Measurements from ENCODE around the gene UTP3. TPM values are rescaled to one million over a fixed set of nuclear protein-coding genes. Genes with fewer than 3 reads are reported as not detected.
"Not testable (repeated sequence)": the region's sequence is repeated elsewhere in the genome, so short reads cannot be mapped to it uniquely, and the experiment has no call there.

Gene UTP3
- total RNA-seq, 1 experiment from 2014 or later, result 16.4 TPM

DNA sequence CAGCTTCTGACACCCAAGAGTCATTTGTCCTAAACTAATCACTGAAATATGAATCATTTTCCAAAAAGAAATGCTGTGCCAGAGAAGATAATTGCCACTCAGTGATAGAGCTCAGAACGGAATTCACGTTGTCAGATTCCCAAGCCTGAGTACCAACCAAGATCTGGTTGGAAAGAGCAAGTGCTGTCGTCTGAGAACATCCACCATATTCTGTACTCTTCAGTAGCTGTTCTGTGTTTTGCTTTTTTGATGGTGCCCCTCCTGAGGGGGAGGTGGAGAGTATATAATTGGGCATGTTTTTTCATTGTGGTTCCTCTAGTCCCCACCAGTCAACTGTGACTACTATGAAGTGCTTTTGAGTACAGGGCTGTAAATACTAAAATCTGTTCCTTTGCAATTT, 46.6 kb downstream of the UTP3 start:
- Histone ChIP-seq H3K9me3 (ENCODE audit: insufficient read depth, low read depth) (no peaks in the 10 kb centered on the region), H4K20me1 (ENCODE audit: insufficient read depth) (no peaks in the 10 kb centered on the region), H3K27me3 (ENCODE audit: insufficient read depth, low read depth) (no peaks in the 10 kb centered on the region), H3K27ac (peak overlapping the region; percentile 50; the same call in 1 of the 2 replicates), H3K4me3 (no peak overlapping the region), H3F3A (ENCODE audit: insufficient read depth, low read depth) (peaks cover 4% of the 10 kb centered on the region; the same call in 1 of the 2 replicates), H3K79me2 (ENCODE audit: low read depth) (no peaks in the 10 kb centered on the region), H3K4me2 (peak overlapping the region; percentile 46; the same call in 1 of the 2 replicates), H3K4me1 (replicated peaks; ENCODE audit: insufficient read depth) (peaks cover 4% of the 10 kb centered on the region; the same call in 1 of the 2 replicates), H3K36me3 (ENCODE audit: low read depth) (no peaks in the 10 kb centered on the region), H3K9me2 (ENCODE audit: insufficient read depth) (no peaks in the 10 kb centered on the region), H2AFZ (no peak overlapping the region)
- intact Hi-C loops (cut with micrococcal nuclease; ENCODE audit: unreplicated experiment), result no loop called here
- no peak for TF ChIP-seq EZH2 (IDR thresholded peaks at IDR 0.05; ENCODE audit: low read depth)
- TF ChIP-seq, protein P1, sequence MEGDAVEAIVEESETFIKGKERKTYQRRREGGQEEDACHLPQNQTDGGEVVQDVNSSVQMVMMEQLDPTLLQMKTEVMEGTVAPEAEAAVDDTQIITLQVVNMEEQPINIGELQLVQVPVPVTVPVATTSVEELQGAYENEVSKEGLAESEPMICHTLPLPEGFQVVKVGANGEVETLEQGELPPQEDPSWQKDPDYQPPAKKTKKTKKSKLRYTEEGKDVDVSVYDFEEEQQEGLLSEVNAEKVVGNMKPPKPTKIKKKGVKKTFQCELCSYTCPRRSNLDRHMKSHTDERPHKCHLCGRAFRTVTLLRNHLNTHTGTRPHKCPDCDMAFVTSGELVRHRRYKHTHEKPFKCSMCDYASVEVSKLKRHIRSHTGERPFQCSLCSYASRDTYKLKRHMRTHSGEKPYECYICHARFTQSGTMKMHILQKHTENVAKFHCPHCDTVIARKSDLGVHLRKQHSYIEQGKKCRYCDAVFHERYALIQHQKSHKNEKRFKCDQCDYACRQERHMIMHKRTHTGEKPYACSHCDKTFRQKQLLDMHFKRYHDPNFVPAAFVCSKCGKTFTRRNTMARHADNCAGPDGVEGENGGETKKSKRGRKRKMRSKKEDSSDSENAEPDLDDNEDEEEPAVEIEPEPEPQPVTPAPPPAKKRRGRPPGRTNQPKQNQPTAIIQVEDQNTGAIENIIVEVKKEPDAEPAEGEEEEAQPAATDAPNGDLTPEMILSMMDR (conservative IDR thresholded peaks at IDR 0.05), result no peak
- POLR2A ChIA-PET (ENCODE audit: unreplicated experiment), result interaction anchor here (0.6 to 0.9 kb wide), 3 partner anchors 60 to 64 kb away, joined by 3 to 5 read pairs (median 3); no protein-coding TSS in a partner anchor
- no peak for DNase-seq
- CTCF ChIA-PET, result no interaction called here
- no TSS peak for BruUV-seq (replicated peaks)

DNA sequence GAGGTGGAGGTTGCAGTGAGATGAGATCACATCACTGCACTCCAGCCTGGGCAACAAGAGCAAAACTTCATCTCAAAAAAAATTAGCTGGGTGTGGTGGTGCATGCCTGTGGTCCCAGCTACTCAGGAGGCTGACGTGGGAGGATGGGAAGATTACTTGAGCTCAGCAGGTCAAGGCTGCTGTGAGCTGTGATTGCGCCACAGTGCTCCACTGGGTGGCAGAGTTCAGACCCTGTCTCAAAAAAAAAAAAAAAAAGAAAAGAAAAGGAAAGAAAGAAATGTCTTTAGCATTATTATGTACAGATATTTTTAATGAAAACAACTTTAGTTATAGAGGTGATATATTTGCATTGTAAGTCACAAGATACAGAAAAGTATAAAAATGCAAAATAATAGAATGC, 47.6 kb downstream of the UTP3 start:
- H3K36me3 ChIP-seq (ENCODE audit: low read depth); H3K27ac ChIP-seq; H3K9me2 ChIP-seq (ENCODE audit: insufficient read depth); H3F3A ChIP-seq (ENCODE audit: insufficient read depth, low read depth); H3K27me3 ChIP-seq (ENCODE audit: insufficient read depth, low read depth); BruUV-seq (replicated peaks); H4K20me1 ChIP-seq (ENCODE audit: insufficient read depth); H3K79me2 ChIP-seq (ENCODE audit: low read depth); intact Hi-C loops (cut with micrococcal nuclease; ENCODE audit: unreplicated experiment); H3K4me2 ChIP-seq; H2AFZ ChIP-seq; H3K4me3 ChIP-seq; H3K9me3 ChIP-seq (ENCODE audit: insufficient read depth, low read depth); H3K4me1 ChIP-seq (replicated peaks; ENCODE audit: insufficient read depth); POLR2A ChIA-PET (ENCODE audit: unreplicated experiment): not testable (repeated sequence)
- CTCF ChIA-PET, result interaction anchor here (0.6 kb wide), 1 partner anchor 275 kb away, joined by 3 read pairs; no protein-coding TSS in a partner anchor
- peak; percentile 29 to 41 for DNase-seq

DNA sequence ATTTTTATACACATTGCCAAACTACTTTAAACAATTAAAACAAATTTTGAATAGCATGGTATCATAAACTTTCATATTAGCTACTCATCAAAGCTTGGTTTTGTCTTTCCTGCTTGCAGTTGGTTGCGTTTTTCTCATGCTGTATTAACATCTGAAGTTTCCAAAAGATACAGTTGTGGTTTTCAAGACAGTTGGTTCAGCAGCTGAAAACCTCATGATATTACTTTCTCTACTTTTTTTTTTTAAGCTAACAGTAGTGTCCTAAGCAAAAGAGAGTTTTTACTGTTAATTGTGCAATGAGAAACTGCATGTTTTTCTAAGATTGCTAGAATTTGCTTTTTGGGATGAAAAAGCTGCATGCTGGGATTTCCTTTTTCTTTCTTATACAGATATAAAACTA, 48.7 kb downstream of the UTP3 start:
- Histone ChIP-seq H3K79me2 (ENCODE audit: low read depth) (no peaks in the 10 kb centered on the region), H3F3A (ENCODE audit: insufficient read depth, low read depth) (peaks cover 4% of the 10 kb centered on the region; the same call in 1 of the 2 replicates), H3K9me2 (ENCODE audit: insufficient read depth) (no peaks in the 10 kb centered on the region), H3K36me3 (ENCODE audit: low read depth) (no peaks in the 10 kb centered on the region), H3K27ac (no peak overlapping the region), H3K9me3 (ENCODE audit: insufficient read depth, low read depth) (no peaks in the 10 kb centered on the region), H4K20me1 (ENCODE audit: insufficient read depth) (no peaks in the 10 kb centered on the region), H3K27me3 (ENCODE audit: insufficient read depth, low read depth) (no peaks in the 10 kb centered on the region), H3K4me1 (replicated peaks; ENCODE audit: insufficient read depth) (peaks cover 4% of the 10 kb centered on the region; the same call in 1 of the 2 replicates), H3K4me3 (no peak overlapping the region), H3K4me2 (no peak overlapping the region), H2AFZ (no peak overlapping the region)
- intact Hi-C loops (cut with micrococcal nuclease; ENCODE audit: unreplicated experiment), result no loop called here
- DNase-seq, result no peak
- BruUV-seq (replicated peaks), result no TSS peak
- TF ChIP-seq, protein P1 (conservative IDR thresholded peaks at IDR 0.05), result no peak
- no peak for TF ChIP-seq EZH2 (IDR thresholded peaks at IDR 0.05; ENCODE audit: low read depth)
- CTCF ChIA-PET, result no interaction called here
- POLR2A ChIA-PET (ENCODE audit: unreplicated experiment), result no interaction called here

DNA sequence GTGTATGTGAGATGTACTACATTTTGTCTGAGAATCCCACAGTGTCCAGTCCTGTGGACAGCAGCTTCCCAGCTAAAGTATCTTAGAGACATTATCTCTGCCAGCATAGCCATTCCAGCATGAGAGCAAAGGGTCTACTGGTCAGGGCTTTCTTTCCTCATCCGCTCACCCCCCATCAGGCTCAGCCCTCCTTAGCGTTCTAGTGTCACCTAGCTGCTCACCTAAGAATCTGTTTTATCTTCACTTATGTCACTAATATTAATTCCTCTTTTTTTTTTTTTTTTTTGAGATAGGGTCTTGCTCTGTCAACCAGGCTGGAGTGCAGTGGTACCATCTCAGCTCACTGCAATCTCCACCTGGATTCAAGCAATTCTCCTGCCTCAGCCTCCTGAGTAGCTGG, 49.1 kb downstream of the UTP3 start:
- H3K27ac ChIP-seq, result no peak overlapping the region
- H3F3A ChIP-seq (ENCODE audit: insufficient read depth, low read depth), result peaks cover 4% of the 10 kb centered on the region; the same call in 1 of the 2 replicates
- H3K4me3 ChIP-seq, result no peak overlapping the region
- peaks cover 4% of the 10 kb centered on the region; the same call in 1 of the 2 replicates for H3K4me1 ChIP-seq (replicated peaks; ENCODE audit: insufficient read depth)
- no peaks in the 10 kb centered on the region for H3K79me2 ChIP-seq (ENCODE audit: low read depth)
- DNase-seq, result no peak
- no peaks in the 10 kb centered on the region for H3K9me2 ChIP-seq (ENCODE audit: insufficient read depth)
- ChIA-PET POLR2A (ENCODE audit: unreplicated experiment) (no interaction called here), CTCF (no interaction called here)
- TF ChIP-seq, protein P1 (conservative IDR thresholded peaks at IDR 0.05), result no peak
- no peak for TF ChIP-seq EZH2 (IDR thresholded peaks at IDR 0.05; ENCODE audit: low read depth)
- H3K27me3 ChIP-seq (ENCODE audit: insufficient read depth, low read depth), result no peaks in the 10 kb centered on the region
- H3K9me3 ChIP-seq (ENCODE audit: insufficient read depth, low read depth), result no peaks in the 10 kb centered on the region
- H3K36me3 ChIP-seq (ENCODE audit: low read depth), result no peaks in the 10 kb centered on the region
- no TSS peak for BruUV-seq (replicated peaks)
- no peak overlapping the region for H3K4me2 ChIP-seq
- H2AFZ ChIP-seq, result no peak overlapping the region
- no peaks in the 10 kb centered on the region for H4K20me1 ChIP-seq (ENCODE audit: insufficient read depth)
- intact Hi-C loops (cut with micrococcal nuclease; ENCODE audit: unreplicated experiment), result no loop called here
